Psoas muscle (tissue), 8 donors: ENCODE results near the gene APBB2. TPM values are rescaled to one million over a fixed set of nuclear protein-coding genes. Genes with fewer than 3 reads are reported as not detected.

Experiments
- ATAC-seq, 4 donors: fragments of 200-7000 bp; cut with Tn5 transposase; one replicate each; pipeline ENCODE4 v1.9.1; 2020; ENCODE audit warnings: moderate library complexity in 3 of 4, mild to moderate bottlenecking in 2 of 4
- DNase-seq, 2 donors: peaks; one replicate each; pipeline ENCODE4 v3.0.0-alpha.2; 2020
- H3K27ac ChIP-seq: fragments of 200-600 bp; one replicate; pipeline ENCODE4 v1.8.0; 2022
- H3K27me3 ChIP-seq, 3 donors: fragments of 200-600 bp in 1 of 3; one replicate each; pipeline versions ENCODE4 v1.6.1 to v1.8.0; 2013 to 2022; ENCODE audit warnings: low read length in 2 of 3, mild to moderate bottlenecking in 2 of 3, moderate library complexity in 1 of 3; ENCODE audit not compliant: insufficient read depth in 3 of 3
- H3K36me3 ChIP-seq, 2 donors: fragments of 200-600 bp in 1 of 2; one replicate each; pipeline versions ENCODE4 v1.6.1 to v1.8.0; 2013 to 2022; ENCODE audit warnings: low read depth in 1 of 2, mild to moderate bottlenecking in 1 of 2, moderate library complexity in 1 of 2; ENCODE audit not compliant: insufficient read depth in 1 of 2
- H3K4me1 ChIP-seq: fragments of 200-600 bp; one replicate; pipeline ENCODE4 v1.8.0; 2022
- H3K4me3 ChIP-seq: fragments of 200-600 bp; one replicate; pipeline ENCODE4 v1.8.0; 2022; ENCODE audit warnings: mild to moderate bottlenecking
- H3K9me3 ChIP-seq: fragments of 200-600 bp; one replicate; pipeline ENCODE4 v1.8.0; 2022
- CTCF ChIP-seq: fragments of 200-600 bp; IDR thresholded peaks from one replicate; pipeline ENCODE4 v1.8.0; 2022; ENCODE audit warnings: antibody characterized with exemption
- WGBS, 3 donors: extraction: QIAGEN DNeasy Blood & Tissue Kit; methylation state at CpG; one replicate each; pipeline versions ENCODE4 v1.1.6 to v1.1.7; 2013; 5-methylcytosine and 5-hydroxymethylcytosine counted together
- intact Hi-C, 2 donors: fragments of 100-400 bp; cut with DNase I; formaldehyde crosslinking; loops; one replicate each; pipeline versions ENCODE4 v1.11.0 to v1.14.2; 2022
- polyA plus RNA-seq, 3 donors: library from polyadenylated mRNA; stranded (reverse); fragments of 200-250 nt; gene quantifications; one replicate each; pipeline ENCODE4 v1.2.3, GENCODE V29; 2013
- total RNA-seq, 4 donors: library from RNA; stranded (reverse); fragmentation: NEBNext Ultra II Directional in 2 of 4; extraction: Animal tissue kit (Norgen Biotek cat#: 25700) in 2 of 4; gene quantifications; one replicate each; pipeline versions ENCODE4 v1.2.1 to v1.2.4, GENCODE V29; 2021 to 2023
- donor health status: healthy with polysubstance abuse.
- donor health status: DM: no; HTN: no; CAD: no; lungs with moderate emphysema.
- donor health status: Bipolar disorder and iron deficiency.
- donor health status: healthy.
- donor health status: DM: yes; HTN: yes; CAD: no.
- donor health status: DM: no; HTN: no; CAD: no.
- donor health status: DM: no; HTN: no; CAD: no.
- donor health status: DM: yes; HTN: yes; CAD: no.

Gene APBB2
- total and polyA plus RNA-seq, 7 donors, result 3.1 to 37.4 (median 11.3) TPM

- intact Hi-C loops, result no loop called here
- peak overlapping the region; percentile 43 for H3K27ac ChIP-seq
- H3K4me3 ChIP-seq, result no peak overlapping the region
- peaks cover 23% of the 10 kb centered on the region for H3K4me1 ChIP-seq
- no peak for TF ChIP-seq CTCF
- 9 to 18% (median 16%) methylated on average over 5 of the region's 5 CpGs for WGBS, 3 donors
- H3K9me3 ChIP-seq, result no peaks in the 10 kb centered on the region
- ATAC-seq (peak in 2 of 4 donors; percentile 39 to 62), DNase-seq (no peak)
- no peaks in the 10 kb centered on the region for H3K27me3 ChIP-seq
- H3K36me3 ChIP-seq, result no peaks in the 10 kb centered on the region
These were observed 273.6 kb downstream of the APBB2 start for GRCh38 chr4:40940756-40941155.

GRCh38 chr4:40940317-40940741 lies 274.0 kb downstream of the APBB2 start:
- Histone ChIP-seq H3K9me3 (no peaks in the 10 kb centered on the region), H3K4me1 (peaks cover 23% of the 10 kb centered on the region), H3K27ac (peak overlapping the region; percentile 43), H3K4me3 (no peak overlapping the region), H3K27me3 (no peaks in the 10 kb centered on the region), H3K36me3 (no peaks in the 10 kb centered on the region)
- WGBS, 3 donors, result 13 to 18% (median 17%) methylated on average over 9 of the region's 9 CpGs
- intact Hi-C loops, result no loop called here
- DNase-seq, result peak; percentile 61 to 80
- peak; percentile 28 to 75 (median 64) for ATAC-seq
- no peak for TF ChIP-seq CTCF

- DNase-seq (no peak), ATAC-seq (peak; percentile 19 to 72 (median 69))
- Histone ChIP-seq H3K27ac (peak overlapping the region; percentile 43), H3K4me1 (peaks cover 23% of the 10 kb centered on the region), H3K9me3 (no peaks in the 10 kb centered on the region), H3K4me3 (no peak overlapping the region), H3K27me3 (no peaks in the 10 kb centered on the region), H3K36me3 (no peaks in the 10 kb centered on the region)
- 11 to 34% (median 15%) methylated on average over 2 of the region's 2 CpGs for WGBS, 3 donors
- intact Hi-C loops, result no loop called here
- TF ChIP-seq CTCF, result no peak
These were observed 274.5 kb downstream of the APBB2 start for GRCh38 chr4:40939856-40940255.

GRCh38 chr4:40938337-40938736 lies 276.0 kb downstream of the APBB2 start:
- intact Hi-C loops, result no loop called here
- no peak for ATAC-seq
- no peaks in the 10 kb centered on the region for H3K36me3 ChIP-seq
- DNase-seq, result no peak
- H3K9me3 ChIP-seq, result no peaks in the 10 kb centered on the region
- no peak for TF ChIP-seq CTCF
- H3K27me3 ChIP-seq, result no peaks in the 10 kb centered on the region
- no peak overlapping the region for H3K4me3 ChIP-seq
- H3K27ac ChIP-seq, result no peak overlapping the region
- 79 to 93% (median 87%) methylated on average over 5 of the region's 5 CpGs for WGBS, 3 donors
- H3K4me1 ChIP-seq, result peaks cover 23% of the 10 kb centered on the region

- Histone ChIP-seq H3K36me3 (no peaks in the 10 kb centered on the region), H3K4me3 (no peak overlapping the region), H3K27ac (no peak overlapping the region), H3K27me3 (no peaks in the 10 kb centered on the region), H3K4me1 (peaks cover 23% of the 10 kb centered on the region), H3K9me3 (no peaks in the 10 kb centered on the region)
- intact Hi-C loops, result no loop called here
- DNase-seq (no peak), ATAC-seq (no peak)
- no peak for TF ChIP-seq CTCF
- 80 to 85% (median 85%) methylated on average over 2 of the region's 2 CpGs for WGBS, 3 donors
These were observed 277.1 kb downstream of the APBB2 start for GRCh38 chr4:40937140-40937725.
